Measurements from ENCODE around the gene AK1.
A peak's percentile ranks its signal among the peaks of the same experiment; 100 is the strongest.

Gene AK1

DNA sequence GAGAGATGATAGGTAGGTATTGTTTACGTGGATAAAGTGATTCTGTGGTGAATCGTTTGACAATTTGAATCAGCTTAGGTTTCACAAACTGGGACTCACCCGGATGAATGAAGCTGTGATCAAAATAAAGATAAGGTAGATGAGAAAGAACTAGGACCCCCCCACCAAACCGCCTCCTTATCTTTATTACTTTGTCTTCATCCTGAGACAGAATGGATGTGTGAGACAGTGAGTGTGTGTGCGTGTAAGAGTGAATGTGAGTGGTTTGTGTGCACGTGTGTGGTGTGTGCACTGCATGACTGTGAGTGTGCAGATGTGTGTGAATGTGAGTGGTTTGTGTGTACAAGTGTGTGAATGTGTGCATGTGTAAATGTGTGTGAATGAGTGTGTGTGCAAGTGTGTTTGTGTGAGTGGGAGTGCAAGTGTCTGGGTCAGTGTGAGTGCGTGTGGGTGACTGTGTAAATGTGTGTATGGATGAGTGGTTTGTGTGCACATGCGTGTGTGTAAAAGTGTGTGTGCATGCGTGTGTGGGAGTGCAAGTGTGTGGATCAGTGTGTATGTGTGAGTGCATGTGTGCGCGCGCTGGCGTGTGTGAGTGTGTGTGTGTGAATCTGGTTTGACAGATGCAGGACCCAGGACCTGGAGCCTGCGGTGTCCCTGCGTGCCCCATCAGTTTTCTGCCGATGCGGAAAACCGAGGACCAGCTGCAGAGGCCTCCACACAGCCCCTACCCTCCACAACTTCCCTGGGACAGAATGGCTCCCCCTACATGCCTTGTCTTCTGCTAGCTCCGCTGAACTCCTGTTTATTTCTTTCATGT is 11.6 kb downstream of the AK1 start:
- peak; percentile 50 for DNase-seq

GRCh38 chr9:127863191-127863621 is 14.3 kb downstream of the AK1 start:
- no peak for DNase-seq

DNA sequence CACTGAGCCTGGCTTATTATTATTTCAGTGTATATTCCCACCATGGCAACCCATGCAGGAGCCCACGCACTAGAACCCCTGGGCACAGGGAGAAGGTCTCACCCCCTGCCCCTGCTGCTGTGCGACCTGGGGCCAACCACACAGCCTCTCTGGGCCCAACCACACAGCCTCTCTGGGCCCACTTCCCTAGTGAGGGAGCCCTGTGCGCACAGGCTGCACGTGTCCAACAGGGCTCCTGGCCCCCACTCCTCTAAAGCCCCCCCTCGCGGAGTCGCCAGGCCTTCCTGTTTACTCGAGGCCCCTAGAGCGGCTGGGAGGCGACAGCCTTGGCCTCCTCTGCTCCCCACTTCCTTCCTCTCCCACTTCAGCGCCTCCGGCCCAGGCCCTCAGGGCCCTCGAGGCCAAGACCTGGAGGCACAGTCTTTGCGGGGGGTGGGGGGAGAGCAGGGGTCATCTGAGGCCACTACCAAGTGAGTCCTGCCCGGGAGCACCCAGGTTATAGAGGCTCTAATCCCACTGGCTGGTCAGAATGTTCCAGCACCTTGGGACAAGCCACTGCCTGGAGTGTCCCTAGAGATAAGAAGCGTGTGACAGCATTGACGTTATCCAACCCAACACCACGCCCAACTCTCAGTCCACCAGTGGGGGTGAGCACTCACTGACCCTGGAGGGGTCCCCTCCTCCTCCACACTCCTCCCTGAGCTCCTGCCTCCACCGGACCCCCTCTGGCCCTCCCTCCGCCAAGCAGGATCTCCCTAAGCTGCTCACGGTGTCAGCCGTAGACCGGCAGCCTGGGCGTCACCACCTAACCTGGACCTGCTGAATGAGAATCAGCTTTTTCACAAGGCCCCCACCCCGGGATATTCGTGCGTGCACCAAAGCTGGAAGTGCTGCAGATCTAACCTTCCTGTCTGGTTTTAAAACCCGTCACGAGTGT is 15.1 kb downstream of the AK1 start:
- peak; percentile 52 for DNase-seq

- no peak for DNase-seq
These were observed 16.7 kb downstream of the AK1 start for GRCh38 chr9:127860779-127861178.

GRCh38 chr9:127860260-127860659 is 17.2 kb downstream of the AK1 start:
- DNase-seq, result no peak

DNA sequence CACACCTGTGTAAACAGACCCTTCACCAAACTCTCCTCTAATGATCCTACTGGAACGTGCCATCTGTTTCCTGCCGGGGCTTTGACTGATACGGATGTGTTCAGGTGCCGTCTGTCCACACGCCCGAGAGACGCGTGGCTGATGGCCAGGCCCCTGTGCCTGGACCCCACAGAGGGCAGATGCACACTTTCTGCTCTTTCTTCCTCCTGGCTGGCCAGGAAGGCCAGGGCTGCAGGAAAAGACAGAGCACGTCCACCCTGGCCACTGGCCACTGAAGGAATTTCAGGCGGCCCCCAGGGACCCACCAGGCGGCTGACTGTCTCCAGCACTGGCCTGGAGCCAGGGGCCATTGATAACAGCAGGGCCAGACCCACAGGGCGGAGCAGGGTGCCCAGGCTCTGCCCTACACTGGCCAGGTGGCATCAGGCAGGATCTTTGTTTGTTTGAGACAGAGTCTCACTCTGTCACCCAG is 19.4 kb downstream of the AK1 start:
- DNase-seq, result no peak

GRCh38 chr9:127857278-127857677 is 20.2 kb downstream of the AK1 start:
- no peak for DNase-seq

- no peak for DNase-seq
These were observed 20.8 kb downstream of the AK1 start for GRCh38 chr9:127856729-127857116.

GRCh38 chr9:127856094-127856728 is 21.3 kb downstream of the AK1 start:
- DNase-seq, result no peak

- no peak for DNase-seq
These were observed 22.0 kb downstream of the AK1 start for GRCh38 chr9:127855522-127855921.

DNA sequence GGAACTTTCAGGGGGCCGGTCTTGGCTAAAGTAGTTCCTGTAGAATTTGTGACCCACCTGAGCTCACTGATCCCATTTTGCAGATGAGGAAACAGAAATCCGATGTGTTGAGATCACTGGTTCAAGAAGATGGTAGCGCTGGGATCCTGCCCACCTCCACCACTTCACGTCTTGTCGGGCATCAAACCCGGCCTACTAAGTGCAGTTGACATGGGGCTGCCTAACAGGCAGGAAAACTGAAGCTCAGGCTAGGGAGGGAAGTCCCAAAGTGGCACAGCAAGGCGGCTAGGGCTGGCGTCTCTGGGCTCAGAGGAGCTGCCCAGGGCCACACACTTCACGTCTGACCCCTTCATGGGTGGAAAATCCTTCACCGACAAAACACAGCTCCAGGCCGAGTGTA is 22.5 kb downstream of the AK1 start:
- no peak for DNase-seq

DNA sequence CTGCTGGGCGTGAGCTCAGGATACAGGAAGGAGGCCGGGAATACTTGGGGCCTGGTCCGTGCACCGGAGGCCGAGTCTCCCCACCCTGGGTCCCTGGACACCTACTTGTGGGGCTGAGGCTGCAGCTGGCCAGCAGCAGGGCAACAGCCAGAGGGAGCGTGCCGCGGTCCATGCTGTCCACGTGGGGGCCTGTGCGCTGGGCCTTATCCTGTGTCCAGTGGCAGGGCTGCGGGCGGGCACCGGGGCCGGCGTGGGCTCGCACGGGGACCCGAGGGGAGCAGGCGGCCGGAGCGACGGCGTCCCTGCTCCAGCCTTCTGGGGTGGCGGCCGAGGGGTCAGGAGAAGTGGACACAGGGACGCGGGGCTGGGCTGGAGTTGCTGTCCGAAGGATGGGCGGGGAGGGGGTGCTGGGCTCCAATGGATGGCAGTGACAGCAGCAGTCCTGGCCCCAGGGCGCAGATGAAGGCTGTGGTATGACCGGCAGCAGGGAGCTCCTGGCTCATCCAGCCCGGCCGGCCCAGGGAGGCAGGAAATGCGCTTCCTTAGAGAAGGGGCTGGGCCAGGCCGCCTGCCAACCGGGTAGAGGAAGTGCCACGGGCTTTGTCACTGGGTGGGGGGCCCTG is 23.2 kb downstream of the AK1 start, which contains the start of gene ENG:
ENG (minus strand) TSS at position 475 of the 623 bp plus-strand sequence; CDS start at position 172, 303 bp downstream.
- DNase-seq, result peak; percentile 42

DNA sequence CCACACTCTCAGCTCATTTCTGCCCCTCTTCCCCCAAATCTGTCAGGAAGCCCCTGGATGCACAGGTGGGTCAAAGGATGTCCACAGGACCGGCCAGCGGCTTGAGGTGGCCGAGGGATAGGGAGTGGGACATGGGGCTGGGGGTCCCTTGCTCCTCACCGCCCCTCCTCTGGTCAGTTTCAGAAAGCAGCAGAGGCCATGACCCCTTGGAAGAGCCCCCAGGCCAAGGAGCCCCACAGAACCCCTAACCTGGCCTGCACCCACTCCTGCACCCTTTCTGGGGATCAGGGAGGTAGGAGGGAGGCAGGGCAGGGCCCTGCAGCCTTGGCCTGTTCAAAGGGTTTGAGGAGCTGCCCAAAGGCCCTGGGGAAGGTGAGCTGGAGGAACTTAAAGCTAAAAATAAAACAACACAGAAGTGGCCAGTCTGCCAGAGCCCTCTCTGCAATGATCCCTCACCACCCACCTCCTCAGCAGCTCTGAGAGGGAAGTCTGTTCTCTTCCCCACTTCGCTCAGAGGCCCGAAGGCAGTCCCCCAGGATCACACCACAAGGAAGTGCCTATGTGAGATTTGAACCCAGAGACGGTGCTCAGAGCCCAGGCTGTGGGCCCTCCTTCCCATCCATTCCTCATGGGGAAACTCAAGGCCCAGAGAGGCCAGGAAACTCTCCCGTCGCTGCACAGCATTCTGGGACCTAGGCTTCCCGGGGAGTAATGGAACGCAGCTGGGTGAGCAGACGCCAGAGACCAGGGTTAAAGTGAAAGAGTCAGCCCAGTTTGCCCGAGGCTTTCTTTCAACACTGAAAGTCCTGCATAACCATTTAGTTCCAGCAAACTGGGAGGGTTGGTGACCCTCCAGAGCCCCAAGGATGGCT is 23.9 kb downstream of the AK1 start:
- peak; percentile 31 for DNase-seq

GRCh38 chr9:127852829-127853228 is 24.6 kb downstream of the AK1 start:
- DNase-seq, result no peak

- DNase-seq, result no peak
These were observed 27.1 kb downstream of the AK1 start for GRCh38 chr9:127850286-127850830.

DNA sequence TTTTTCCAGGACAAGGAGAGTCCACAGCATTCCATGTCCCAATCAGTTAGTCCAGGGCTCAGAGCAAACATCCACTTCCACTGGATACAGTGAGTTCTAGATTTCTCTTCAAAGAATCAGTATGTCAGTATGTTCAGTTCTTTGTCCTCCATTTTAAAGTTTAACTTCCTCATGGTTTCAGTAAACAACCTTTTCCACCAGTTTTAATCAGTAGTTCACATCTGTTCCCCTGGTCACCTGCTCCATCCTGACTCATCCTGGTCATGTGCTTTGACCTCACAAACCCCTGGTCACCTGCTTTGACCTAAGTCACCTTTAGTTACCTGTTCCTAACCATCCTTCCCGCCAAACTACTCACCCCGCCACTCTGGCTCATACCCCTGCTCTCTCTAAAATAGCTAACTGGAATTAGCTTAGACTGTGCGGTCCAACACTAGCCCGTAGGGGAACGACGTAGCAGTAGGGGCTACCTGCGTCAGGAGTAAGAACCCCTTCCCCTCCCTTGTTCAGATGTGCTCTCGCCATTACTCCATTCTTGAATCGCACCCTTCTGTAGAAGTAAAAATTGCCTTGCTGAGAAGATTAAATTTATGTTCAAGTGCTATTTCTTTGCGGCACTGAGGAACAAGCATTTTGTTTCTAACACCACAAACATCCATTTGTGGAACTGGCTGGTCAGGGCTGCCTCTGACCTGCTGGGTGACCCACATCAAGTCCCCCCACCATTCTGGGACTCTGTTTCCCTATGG is 28.5 kb downstream of the AK1 start:
- no peak for DNase-seq

- no peak for DNase-seq
These were observed 29.4 kb downstream of the AK1 start for GRCh38 chr9:127847833-127848755.

GRCh38 chr9:127847178-127847510 is 30.3 kb downstream of the AK1 start:
- DNase-seq, result no peak

DNA sequence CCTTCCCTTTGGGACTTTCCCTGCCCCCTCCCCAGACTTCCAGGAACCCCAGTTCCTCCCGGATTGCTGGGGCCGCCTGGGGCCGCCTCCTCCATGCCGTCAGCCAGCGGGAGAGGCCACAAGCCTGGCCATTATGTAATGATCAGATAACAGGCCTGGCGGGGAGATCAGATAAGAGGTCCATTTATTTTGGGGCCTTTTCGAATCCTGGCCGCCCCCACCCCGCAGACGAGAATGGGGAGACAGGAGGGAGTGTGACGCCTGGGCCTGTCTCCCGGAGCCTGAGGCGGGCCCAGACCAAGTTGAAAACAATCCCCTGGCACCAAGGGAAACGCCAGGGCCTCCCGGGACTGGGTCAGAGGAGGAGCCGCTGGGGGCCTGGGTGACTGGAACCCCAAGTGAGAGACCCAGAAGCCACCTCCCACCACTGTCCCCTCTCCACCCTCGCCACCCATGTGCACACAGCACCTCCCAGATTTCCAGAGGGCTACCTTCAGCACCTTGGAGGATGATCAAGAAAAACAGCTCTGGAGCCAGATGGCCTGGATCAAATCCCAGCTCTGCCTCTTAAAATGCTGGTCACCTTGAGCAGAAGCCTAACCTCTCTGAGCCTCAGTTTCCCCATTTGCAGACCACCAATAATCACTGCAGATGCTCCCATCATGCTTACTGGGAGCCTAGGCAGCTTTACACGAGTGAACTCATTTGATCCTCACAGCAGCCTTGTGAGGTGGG is 30.9 kb downstream of the AK1 start:
- DNase-seq, result no peak

Measured in stimulated activated CD8-positive, alpha-beta memory T cell treated with anti-CD3 and anti-CD28 coated beads, Interleukin-4, amount 100 ng/mL, for 48 hours (primary cell).